Coronary artery (tissue), 2 donors: Measurements from ENCODE around the gene INSR.

Experiments
- DNase-seq: peaks from one replicate; pipeline ENCODE4 v3.0.0-alpha.2; 2017; ENCODE audit warnings: low spot score
- H3K27ac ChIP-seq, 2 donors: fragments of 200-600 bp; sonication (generic); one replicate each; pipeline ENCODE4 v1.5.1; 2016 to 2019
- H3K4me3 ChIP-seq: fragments of 200-600 bp; sonication (generic); 2 replicates; pipeline ENCODE4 v1.5.1; 2016; ENCODE audit warnings: mild to moderate bottlenecking, moderate library complexity
- TF ChIP-seq, protein P1 (sequence below): fragments of 200-600 bp; sonication (generic); IDR thresholded peaks from one replicate; pipeline ENCODE4 v1.5.1; 2019; ENCODE audit warnings: antibody characterized with exemption

Gene INSR

DNA sequence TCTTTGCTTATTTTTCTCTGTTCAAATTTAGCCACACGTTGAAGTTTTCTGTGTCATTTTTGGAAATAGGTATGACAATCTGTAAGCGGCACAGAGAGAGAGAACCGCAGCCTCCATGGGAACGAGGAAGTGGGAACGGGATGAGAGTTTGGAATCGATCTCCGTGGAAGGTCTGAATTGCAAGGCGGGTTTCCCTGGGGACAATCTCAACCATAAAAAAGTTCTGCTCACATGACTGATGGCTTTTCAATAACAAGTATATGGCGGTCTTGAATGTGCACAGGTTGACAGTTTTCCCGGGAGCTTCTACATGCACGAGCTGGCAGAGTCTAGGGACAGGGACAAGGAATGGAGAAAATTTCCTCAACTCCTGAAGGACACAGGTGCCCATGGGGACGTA lies 90.9 kb downstream of the INSR start:
- TF ChIP-seq, protein P1, sequence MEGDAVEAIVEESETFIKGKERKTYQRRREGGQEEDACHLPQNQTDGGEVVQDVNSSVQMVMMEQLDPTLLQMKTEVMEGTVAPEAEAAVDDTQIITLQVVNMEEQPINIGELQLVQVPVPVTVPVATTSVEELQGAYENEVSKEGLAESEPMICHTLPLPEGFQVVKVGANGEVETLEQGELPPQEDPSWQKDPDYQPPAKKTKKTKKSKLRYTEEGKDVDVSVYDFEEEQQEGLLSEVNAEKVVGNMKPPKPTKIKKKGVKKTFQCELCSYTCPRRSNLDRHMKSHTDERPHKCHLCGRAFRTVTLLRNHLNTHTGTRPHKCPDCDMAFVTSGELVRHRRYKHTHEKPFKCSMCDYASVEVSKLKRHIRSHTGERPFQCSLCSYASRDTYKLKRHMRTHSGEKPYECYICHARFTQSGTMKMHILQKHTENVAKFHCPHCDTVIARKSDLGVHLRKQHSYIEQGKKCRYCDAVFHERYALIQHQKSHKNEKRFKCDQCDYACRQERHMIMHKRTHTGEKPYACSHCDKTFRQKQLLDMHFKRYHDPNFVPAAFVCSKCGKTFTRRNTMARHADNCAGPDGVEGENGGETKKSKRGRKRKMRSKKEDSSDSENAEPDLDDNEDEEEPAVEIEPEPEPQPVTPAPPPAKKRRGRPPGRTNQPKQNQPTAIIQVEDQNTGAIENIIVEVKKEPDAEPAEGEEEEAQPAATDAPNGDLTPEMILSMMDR = no peak
- Histone ChIP-seq H3K4me3 (no peak overlapping the region), H3K27ac (no peak overlapping the region)
- no peak for DNase-seq

DNA sequence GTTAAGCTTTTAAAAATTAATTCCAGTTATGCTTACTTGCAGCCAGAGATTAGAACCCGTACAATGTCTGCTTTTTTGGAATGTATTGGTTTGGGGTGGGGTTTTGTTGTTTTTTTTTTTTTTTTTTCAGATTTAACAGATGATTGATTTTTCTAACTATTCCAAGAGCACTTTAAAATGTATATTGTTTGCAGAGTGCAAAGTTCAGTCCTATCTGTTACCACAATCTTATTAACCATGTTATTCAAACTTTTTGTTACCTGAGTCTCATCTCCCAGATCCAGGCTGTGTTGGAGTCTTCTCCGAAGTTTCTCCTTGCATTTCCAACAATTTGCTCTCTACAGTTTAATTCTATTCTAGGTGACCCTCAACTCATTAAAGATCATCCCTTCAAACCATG lies 91.3 kb downstream of the INSR start:
- TF ChIP-seq, protein P1 = no peak
- DNase-seq = no peak
- Histone ChIP-seq H3K27ac (no peak overlapping the region), H3K4me3 (no peak overlapping the region)

DNA sequence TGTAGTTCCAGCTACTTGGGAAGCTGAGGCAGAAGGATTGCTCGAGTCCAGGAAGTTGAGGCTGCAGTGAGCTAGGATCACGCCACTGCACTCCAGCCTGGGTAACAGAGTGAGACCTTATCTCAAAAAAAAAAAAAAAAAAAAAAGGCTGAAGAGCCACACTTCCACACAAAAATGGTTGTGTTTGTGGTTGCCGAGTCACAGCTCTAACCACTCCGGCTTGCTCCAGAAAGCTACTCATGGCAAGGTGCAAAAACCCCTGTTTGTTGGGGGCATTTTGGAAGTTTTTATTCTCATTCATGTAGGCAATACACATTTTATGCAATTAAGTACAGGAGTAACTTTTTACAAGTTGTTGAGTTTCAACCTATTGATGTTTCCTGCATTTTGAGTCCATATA lies 93.5 kb downstream of the INSR start:
- no peak for DNase-seq
- TF ChIP-seq, protein P1 = no peak
- no peak overlapping the region for H3K27ac ChIP-seq
- H3K4me3 ChIP-seq = no peak overlapping the region

DNA sequence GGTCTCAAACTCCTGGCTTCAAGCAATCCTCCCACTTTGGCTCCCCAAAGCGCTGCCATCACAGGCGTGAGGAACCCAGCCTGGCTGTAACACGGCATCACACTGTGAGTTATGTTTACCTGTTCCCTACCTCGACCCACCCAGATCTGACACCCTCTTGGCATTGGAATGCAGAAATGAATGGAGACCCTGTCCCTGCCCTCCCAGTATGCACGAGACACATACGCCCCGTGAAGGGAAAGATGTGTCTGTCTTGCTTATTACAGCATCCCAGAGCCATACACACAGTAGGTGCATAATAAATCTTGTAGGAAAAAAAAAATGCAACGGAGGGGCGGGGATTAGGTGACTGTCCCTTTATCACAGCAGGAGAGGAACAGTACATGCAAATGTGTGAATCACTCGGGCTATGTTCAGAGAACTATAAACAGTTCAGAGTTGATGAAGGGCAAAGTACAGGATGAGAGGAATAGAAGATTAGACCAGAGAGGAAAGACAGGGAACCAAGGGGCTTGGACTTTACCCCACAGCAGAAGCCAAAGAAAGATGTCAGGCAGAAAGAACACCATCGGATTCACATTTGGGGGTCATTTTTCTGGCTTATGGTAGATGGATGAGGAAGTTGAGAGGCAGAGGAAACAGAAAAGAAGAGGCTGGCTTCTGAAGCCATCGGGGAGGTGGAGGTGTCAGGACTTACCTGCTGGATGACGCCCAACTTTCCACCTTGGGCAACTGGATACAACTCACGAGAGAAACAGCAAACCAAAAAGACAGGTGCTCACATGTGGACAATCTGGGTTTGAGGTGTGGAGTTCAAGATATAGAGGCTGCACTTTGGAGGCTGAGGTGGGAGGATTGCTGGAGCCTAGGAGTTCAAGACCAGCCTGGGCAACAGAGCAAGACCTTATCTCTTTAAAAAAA lies 94.3 kb downstream of the INSR start:
- Histone ChIP-seq H3K27ac (no peak overlapping the region), H3K4me3 (no peak overlapping the region)
- TF ChIP-seq, protein P1 = no peak
- DNase-seq = no peak

DNA sequence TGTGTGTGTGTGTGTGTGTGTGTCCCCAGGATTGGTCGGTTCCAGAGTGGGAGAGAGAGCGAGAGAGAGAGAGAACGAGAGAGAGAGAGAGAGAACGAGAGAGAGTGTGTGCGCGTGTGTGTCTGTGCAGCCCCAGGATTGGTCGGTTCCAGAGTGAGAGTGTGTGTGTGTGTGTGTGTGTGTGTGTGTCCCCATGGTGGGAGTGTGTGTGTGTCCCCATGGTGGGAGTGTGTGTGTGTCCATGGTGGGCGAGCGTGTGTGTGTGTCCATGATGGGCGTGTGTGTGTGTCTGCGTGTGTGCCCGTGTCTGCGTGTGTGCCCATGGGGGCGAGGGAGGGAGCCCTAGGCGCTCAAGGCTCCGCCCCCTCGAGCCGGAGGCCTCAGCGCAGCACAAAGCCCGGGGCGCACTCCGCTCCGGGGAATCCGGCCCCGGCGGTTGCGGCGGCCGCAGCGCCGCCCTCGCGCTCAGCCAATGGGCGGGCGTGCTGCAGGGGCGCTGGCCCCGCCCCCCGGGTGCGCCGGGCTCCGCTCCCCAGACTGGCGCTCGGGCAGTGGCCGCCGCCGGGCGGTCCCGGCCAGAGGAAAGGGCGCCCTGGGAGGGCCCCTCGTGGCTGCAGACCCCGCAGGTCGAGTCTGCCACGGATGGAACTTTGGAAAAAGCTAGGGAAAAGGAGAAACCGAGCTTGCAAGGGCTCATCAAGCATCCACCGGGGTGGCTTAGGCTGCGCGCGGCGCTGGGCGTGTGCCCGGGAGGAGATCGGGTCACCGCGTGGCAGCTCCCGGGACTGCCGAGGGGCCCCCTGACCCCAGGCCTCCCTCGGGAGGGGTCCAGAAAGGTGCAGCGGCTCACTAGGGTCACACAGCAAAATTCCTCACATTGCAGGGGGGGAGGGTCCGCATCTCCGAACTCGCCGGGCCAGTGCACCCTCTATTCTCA lies 96.2 kb downstream of the INSR start:
- Histone ChIP-seq H3K27ac (peak overlapping the region; percentile 86 to 96), H3K4me3 (peak overlapping the region; percentile 81)
- TF ChIP-seq, protein P1 = no peak
- peak; percentile 94 for DNase-seq

DNA sequence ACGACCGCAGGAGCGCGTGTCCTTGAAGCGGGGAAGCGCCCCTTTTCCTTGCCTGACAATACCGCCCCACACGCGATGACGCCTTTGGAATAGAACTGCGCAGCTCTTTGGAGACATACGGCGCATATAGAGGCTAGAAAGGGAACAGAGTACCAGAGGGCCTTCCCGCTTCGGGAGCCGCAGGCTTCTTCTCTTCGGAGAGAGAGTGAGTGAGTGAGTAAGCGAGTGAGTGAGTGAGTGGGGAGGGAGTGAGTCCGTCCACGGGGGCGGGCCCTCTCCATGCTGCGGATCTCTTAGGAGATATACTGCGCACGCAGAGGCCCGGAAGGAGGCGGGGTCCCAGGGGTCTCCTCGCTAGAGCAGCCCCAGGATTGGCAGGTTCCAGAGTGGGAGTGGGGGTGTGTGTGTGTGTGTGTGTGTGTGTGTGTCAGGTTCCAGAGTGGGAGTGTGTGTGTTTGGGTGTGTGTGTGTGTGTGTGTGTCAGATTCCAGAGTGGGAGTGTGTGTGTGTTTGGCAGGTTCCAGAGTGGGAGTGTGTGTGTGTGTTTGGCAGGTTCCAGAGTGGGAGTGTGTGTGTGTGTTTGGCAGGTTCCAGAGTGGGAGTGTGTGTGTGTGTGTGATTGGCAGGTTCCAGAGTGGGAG lies 97.0 kb downstream of the INSR start:
- peak overlapping the region; percentile 81 for H3K4me3 ChIP-seq
- peak overlapping the region; percentile 86 to 96 for H3K27ac ChIP-seq
- TF ChIP-seq, protein P1 = no peak
- DNase-seq = peak; percentile 97
